ENCODE data around the gene ABI1. TPM values are rescaled to one million over a fixed set of nuclear protein-coding genes. Genes with fewer than 3 reads are reported as not detected.

ABI1 gene
- total and polyA plus RNA-seq, 2 donors (not counting 1 experiment from before 2014, with no cell fraction given) = 37.8 to 80.5 TPM

- Histone ChIP-seq H3K9ac (ENCODE audit: low read length) (peak overlapping the region; percentile 92), H3K27me3 (replicated peaks in 1 of 4; ENCODE audit: control extremely low read depth in 1 of 4, control insufficient read depth in 3 of 4, insufficient read depth in 4 of 4, low read length in 3 of 4) (no peaks in the 10 kb centered on the region), H3K4me2 (replicated peaks; ENCODE audit: low read depth, low read length, poor library complexity, severe bottlenecking) (peak overlapping the region; percentile 84), H3K79me2 (ENCODE audit: control insufficient read depth, insufficient read depth, low read length) (peaks cover 57% of the 10 kb centered on the region), H3K4me3 (ENCODE audit: control extremely low read depth in 1 of 5, extremely low read depth in 1 of 5, insufficient read depth in 1 of 5, low read depth in 2 of 5, low read length in 4 of 5) (peak overlapping the region; percentile 89 to 100 (median 99)), H2AFZ (ENCODE audit: insufficient read depth, low read depth, low read length, poor library complexity, severe bottlenecking) (peak overlapping the region; percentile 76), H3K9me3 (ENCODE audit: control extremely low read depth in 1 of 3, control insufficient read depth in 2 of 3, insufficient read depth in 1 of 3, low read length in 2 of 3) (no peaks in the 10 kb centered on the region), H3K4me1 (ENCODE audit: control insufficient read depth in 2 of 2, insufficient read depth in 2 of 2, low read length in 2 of 2) (peaks cover 43 to 44% of the 10 kb centered on the region in 2 donors), H4K20me1 (ENCODE audit: control insufficient read depth, insufficient read depth, low read length, poor library complexity, severe bottlenecking) (peaks cover 42% of the 10 kb centered on the region), H3K27ac (ENCODE audit: low read length in 2 of 2) (peak overlapping the region; percentile 88 to 94), H3K36me3 (replicated peaks in 1 of 2; ENCODE audit: control extremely low read depth in 1 of 2, control insufficient read depth in 1 of 2, extremely low read depth in 1 of 2, insufficient read depth in 2 of 2, low read length in 1 of 2) (no peaks in the 10 kb centered on the region)
- H3K4me3 Mint-ChIP-seq = peak overlapping the region; percentile 95
- 0% methylated on average over 21 of the region's 24 CpGs for WGBS (ENCODE audit: insufficient coverage)
- peak overlapping the region; percentile 98 for H3K27ac Mint-ChIP-seq
- ATAC-seq (ENCODE audit: low read depth) (peak; percentile 3), DNase-seq (no peak)
- H3K27me3 Mint-ChIP-seq = no peaks in the 10 kb centered on the region
- H3K4me1 Mint-ChIP-seq = peaks cover 39% of the 10 kb centered on the region
- CTCF ChIA-PET = interaction anchor here (0.8 to 2.3 kb wide), 7 partner anchors 9 to 494 kb away, joined by 3 to 21 read pairs (median 5); no protein-coding TSS in a partner anchor
- no peaks in the 10 kb centered on the region for H3K9me3 Mint-ChIP-seq (ENCODE audit: insufficient read depth)
- intact Hi-C loops (cut with micrococcal nuclease) = loop anchor here (1.0 to 10.0 kb wide), 4 partner anchors 23 to 415 kb away; partner anchors contain the start of gene ANKRD26
- POLR2A ChIA-PET = interaction anchor here (0.9 to 1.0 kb wide), 2 partner anchors 136 to 294 kb away, joined by 3 to 4 read pairs; partner anchors contain the start of gene YME1L1
- TF ChIP-seq CTCF (IDR thresholded peaks at IDR 0.05) (no peak), EZH2 (IDR thresholded peaks at IDR 0.05; ENCODE audit: borderline replicate concordance, insufficient read depth, low read depth, low read length, poor library complexity, severe bottlenecking) (no peak)
These were observed 686 bp downstream of the ABI1 start for GRCh38 chr10:26860102-26860442.

GRCh38 chr10:26859241-26860101, 1.3 kb downstream of the ABI1 start:
- Histone ChIP-seq H3K27me3 (replicated peaks in 1 of 4; ENCODE audit: control extremely low read depth in 1 of 4, control insufficient read depth in 3 of 4, insufficient read depth in 4 of 4, low read length in 3 of 4) (no peaks in the 10 kb centered on the region), H3K79me2 (ENCODE audit: control insufficient read depth, insufficient read depth, low read length) (peaks cover 63% of the 10 kb centered on the region), H3K36me3 (replicated peaks in 1 of 2; ENCODE audit: control extremely low read depth in 1 of 2, control insufficient read depth in 1 of 2, extremely low read depth in 1 of 2, insufficient read depth in 2 of 2, low read length in 1 of 2) (no peaks in the 10 kb centered on the region), H3K4me3 (ENCODE audit: control extremely low read depth in 1 of 5, extremely low read depth in 1 of 5, insufficient read depth in 1 of 5, low read depth in 2 of 5, low read length in 4 of 5) (peak overlapping the region; percentile 89 to 100 (median 99)), H3K9me3 (ENCODE audit: control extremely low read depth in 1 of 3, control insufficient read depth in 2 of 3, insufficient read depth in 1 of 3, low read length in 2 of 3) (no peaks in the 10 kb centered on the region), H3K9ac (ENCODE audit: low read length) (peak overlapping the region; percentile 92), H4K20me1 (ENCODE audit: control insufficient read depth, insufficient read depth, low read length, poor library complexity, severe bottlenecking) (peaks cover 46% of the 10 kb centered on the region), H2AFZ (ENCODE audit: insufficient read depth, low read depth, low read length, poor library complexity, severe bottlenecking) (peak overlapping the region; percentile 76), H3K4me2 (replicated peaks; ENCODE audit: low read depth, low read length, poor library complexity, severe bottlenecking) (peak overlapping the region; percentile 84), H3K4me1 (ENCODE audit: control insufficient read depth in 2 of 2, insufficient read depth in 2 of 2, low read length in 2 of 2) (peaks cover 44 to 49% of the 10 kb centered on the region in 2 donors), H3K27ac (ENCODE audit: low read length in 2 of 2) (peak overlapping the region; percentile 88 to 94)
- no CpG with 5 or more reads among the region's 15 CpGs for WGBS (ENCODE audit: insufficient coverage)
- no peak for TF ChIP-seq CTCF (IDR thresholded peaks at IDR 0.05)
- Mint-ChIP-seq H3K9me3 (ENCODE audit: insufficient read depth) (no peaks in the 10 kb centered on the region), H3K27me3 (no peaks in the 10 kb centered on the region), H3K4me1 (peaks cover 45% of the 10 kb centered on the region), H3K27ac (peak overlapping the region; percentile 98), H3K4me3 (peak overlapping the region; percentile 95)
- ChIA-PET POLR2A (no interaction called here), CTCF (interaction anchor here (1.2 kb wide), 1 partner anchor 133 kb away, joined by 5 read pairs; no protein-coding TSS in a partner anchor)
- ATAC-seq (ENCODE audit: low read depth) (no peak), DNase-seq (peak; percentile 59)
- intact Hi-C loops (cut with micrococcal nuclease) = loop anchor here (1.0 to 10.0 kb wide), 5 partner anchors 23 to 415 kb away; partner anchors contain the start of gene ANKRD26

Data from B cell (primary cell).